H1 (cell line): Measurements from ENCODE around the gene DOHH. TPM values are rescaled to one million over a fixed set of nuclear protein-coding genes. Genes with fewer than 3 reads are reported as not detected.

ENCODE experiments used
- CTCF ChIA-PET: fragments of 300-600 bp; sonication (Branson Sonifier 250); formaldehyde crosslinking; loops from one replicate; lab custom pipeline; 2021; ENCODE audit not compliant: partially characterized antibody; lab: Charles Lee
- POLR2A ChIA-PET: fragments of 300-600 bp; sonication (Branson Sonifier 250); formaldehyde crosslinking; loops from one replicate; lab custom pipeline; 2021; ENCODE audit warnings: inconsistent platforms; ENCODE audit not compliant: partially characterized antibody; lab: Charles Lee
- DNase-seq, 2 experiments: peaks; one replicate each; pipeline versions ENCODE4 v3.0.0 to v3.0.0-alpha.2; 2010 to 2022; ENCODE audit warnings: low spot score in 2 of 2, low read depth in 1 of 2, mixed read lengths in 1 of 2
- FAIRE-seq: peaks from 2 replicates; lab custom pipeline; 2011; peaks lifted over from hg19 to GRCh38; lab: Jason Lieb, UNC
- H2AFZ ChIP-seq: 2 replicates; pipeline ENCODE4 v1.8.1; 2012; ENCODE audit warnings: low read length, inconsistent platforms
- H2AK5ac ChIP-seq: 2 replicates; pipeline ENCODE4 v1.6.1; 2013; ENCODE audit warnings: low read depth, low read length
- H2BK120ac ChIP-seq: replicated peaks from 2 replicates; pipeline ENCODE3; 2013; ENCODE audit warnings: low read depth, low read length, inconsistent platforms
- H2BK12ac ChIP-seq: 2 replicates; pipeline ENCODE4 v1.6.1; 2013; ENCODE audit warnings: low read depth, low read length
- H2BK15ac ChIP-seq: 2 replicates; pipeline ENCODE4 v1.6.1; 2013; ENCODE audit warnings: low read length
- H2BK20ac ChIP-seq: 2 replicates; pipeline ENCODE4 v1.6.1; 2013; ENCODE audit warnings: low read length
- H2BK5ac ChIP-seq: 2 replicates; pipeline ENCODE4 v1.6.1; 2013; ENCODE audit warnings: low read depth, low read length
- H3K14ac ChIP-seq: 2 replicates; pipeline ENCODE4 v1.6.1; 2013; ENCODE audit warnings: inconsistent platforms; ENCODE audit not compliant: insufficient read length
- H3K18ac ChIP-seq: 2 replicates; pipeline ENCODE4 v1.6.1; 2013; ENCODE audit warnings: low read length; ENCODE audit errors: extremely low read depth
- H3K23ac ChIP-seq: 2 replicates; pipeline ENCODE4 v1.6.1; 2013; ENCODE audit warnings: inconsistent platforms; ENCODE audit not compliant: insufficient read length
- H3K23me2 ChIP-seq: 2 replicates; pipeline ENCODE4 v1.6.1; 2013; ENCODE audit warnings: low read depth, low read length
- H3K27ac ChIP-seq: 2 replicates; pipeline ENCODE4 v1.6.1; 2011; ENCODE audit warnings: low read depth, low read length, inconsistent platforms
- H3K27me3 ChIP-seq, 4 experiments: replicated peaks in 1 of 4; 1 replicate in 1 of 4; 2 replicates in 3 of 4; pipeline versions ENCODE4 v1.6.1 to v1.8.1; 2011 to 2013; ENCODE audit warnings: low read length in 3 of 4, mild to moderate bottlenecking in 3 of 4, inconsistent platforms in 2 of 4, mixed read lengths in 2 of 4, moderate library complexity in 1 of 4; ENCODE audit not compliant: control insufficient read depth in 3 of 4, insufficient read depth in 3 of 4; ENCODE audit errors: extremely low read depth in 1 of 4
- H3K36me3 ChIP-seq, 4 experiments: 2 replicates each; pipeline versions ENCODE4 v1.6.1 to v1.8.1; 2011 to 2013; ENCODE audit warnings: mild to moderate bottlenecking in 4 of 4, low read length in 3 of 4, moderate library complexity in 2 of 4, control low read depth in 1 of 4, inconsistent platforms in 1 of 4; ENCODE audit not compliant: insufficient read depth in 4 of 4, control insufficient read depth in 2 of 4
- H3K4ac ChIP-seq: replicated peaks from 2 replicates; pipeline ENCODE3; 2013; ENCODE audit warnings: low read length, low read depth, mixed read lengths, inconsistent platforms; ENCODE audit not compliant: insufficient read length
- H3K4me1 ChIP-seq, 4 experiments: replicated peaks in 1 of 4; 1 replicate in 1 of 4; 2 replicates in 3 of 4; pipeline versions ENCODE4 v1.6.1 to v1.8.1; 2011 to 2013; ENCODE audit warnings: low read length in 3 of 4, inconsistent platforms in 2 of 4, mixed read lengths in 1 of 4; ENCODE audit not compliant: insufficient read depth in 4 of 4, control insufficient read depth in 3 of 4
- H3K4me2 ChIP-seq, 2 experiments: 2 replicates each; pipeline versions ENCODE4 v1.6.1 to v1.8.1; 2011 to 2013; ENCODE audit warnings: low read depth in 2 of 2, low read length in 2 of 2, control low read depth in 1 of 2, inconsistent platforms in 1 of 2, mild to moderate bottlenecking in 1 of 2; ENCODE audit not compliant: insufficient read depth in 1 of 2
- H3K4me3 ChIP-seq, 4 experiments: fragments of 200-600, 300-600 bp in 1 of 4; sonication (generic), shearing (Covaris generic), sonication (Bioruptor Twin) in 1 of 4; 2 replicates each; pipeline versions ENCODE4 v1.5.1 to v1.8.1; 2011 to 2016; ENCODE audit warnings: low read length in 4 of 4, low read depth in 3 of 4, control low read depth in 2 of 4, inconsistent platforms in 2 of 4, mild to moderate bottlenecking in 2 of 4, mixed read lengths in 1 of 4, moderate library complexity in 1 of 4; ENCODE audit not compliant: insufficient read depth in 2 of 4; ENCODE audit errors: extremely low read depth in 1 of 4
- H3K56ac ChIP-seq: replicated peaks from 2 replicates; pipeline ENCODE3; 2013; ENCODE audit warnings: low read depth, mild to moderate bottlenecking, mixed read lengths, low read length, inconsistent platforms; ENCODE audit not compliant: insufficient read length
- H3K79me1 ChIP-seq: 2 replicates; pipeline ENCODE4 v1.6.1; 2013; ENCODE audit warnings: low read depth, low read length, control low read depth
- H3K79me2 ChIP-seq, 2 experiments: 2 replicates each; pipeline versions ENCODE4 v1.6.1 to v1.8.1; 2012 to 2013; ENCODE audit warnings: low read length in 2 of 2, mild to moderate bottlenecking in 2 of 2, inconsistent platforms in 1 of 2; ENCODE audit not compliant: insufficient read depth in 2 of 2, control insufficient read depth in 1 of 2
- H3K9ac ChIP-seq, 4 experiments: replicated peaks in 1 of 4; 1 replicate in 1 of 4; 2 replicates in 3 of 4; pipeline versions ENCODE4 v1.6.1 to v1.8.1; 2011 to 2013; ENCODE audit warnings: low read depth in 3 of 4, low read length in 3 of 4, control low read depth in 2 of 4, mild to moderate bottlenecking in 2 of 4, moderate library complexity in 2 of 4, inconsistent platforms in 1 of 4; ENCODE audit errors: extremely low read depth in 1 of 4
- H3K9me3 ChIP-seq, 2 experiments: 2 replicates each; pipeline versions ENCODE4 v1.6.1 to v1.8.1; 2012 to 2013; ENCODE audit warnings: mild to moderate bottlenecking in 2 of 2, moderate library complexity in 2 of 2, control low read depth in 1 of 2, inconsistent platforms in 1 of 2, low read depth in 1 of 2, low read length in 1 of 2, mixed read lengths in 1 of 2; ENCODE audit not compliant: insufficient read depth in 2 of 2
- H4K20me1 ChIP-seq, 2 experiments: replicated peaks in 1 of 2; 2 replicates each; pipeline versions ENCODE3 to v1.8.1; 2011 to 2013; ENCODE audit warnings: inconsistent platforms in 2 of 2, low read length in 2 of 2, mild to moderate bottlenecking in 1 of 2; ENCODE audit not compliant: insufficient read depth in 2 of 2, control insufficient read depth in 1 of 2
- H4K5ac ChIP-seq: 2 replicates; pipeline ENCODE4 v1.6.1; 2013; ENCODE audit warnings: low read length, low read depth, mixed read lengths, inconsistent platforms; ENCODE audit not compliant: insufficient read length
- H4K8ac ChIP-seq: 2 replicates; pipeline ENCODE4 v1.8.0; 2013; ENCODE audit warnings: mild to moderate bottlenecking, moderate library complexity, low read length, inconsistent platforms; ENCODE audit not compliant: insufficient read depth; ENCODE audit errors: extremely low read depth
- H4K91ac ChIP-seq: replicated peaks from 2 replicates; pipeline ENCODE3; 2013; ENCODE audit warnings: low read length, mixed read lengths, inconsistent platforms; ENCODE audit not compliant: insufficient read length
- ASH2L ChIP-seq: fragments of 200-600, 300-600 bp; sonication (generic); IDR thresholded peaks from one replicate; pipeline ENCODE4 v1.7.1; 2017; ENCODE audit warnings: low read length
- BACH1 ChIP-seq: IDR thresholded peaks from 2 replicates; pipeline ENCODE4 v1.6.1; 2012; ENCODE audit warnings: low read length, improper control_type of control experiment
- GABPA ChIP-seq: IDR thresholded peaks from 2 replicates; pipeline ENCODE4 v1.6.1; 2011; ENCODE audit warnings: mild to moderate bottlenecking, low read length, moderate library complexity, borderline replicate concordance; ENCODE audit not compliant: insufficient read depth
- HDAC2 ChIP-seq, 2 experiments: fragments of 300-600 bp in 1 of 2; sonication (generic) in 1 of 2; IDR thresholded peaks; 2 replicates each; pipeline ENCODE4 v1.6.1; 2011 to 2012; ENCODE audit warnings: low read depth in 2 of 2, low read length in 2 of 2, mild to moderate bottlenecking in 2 of 2, moderate library complexity in 2 of 2, borderline replicate concordance in 1 of 2, inconsistent platforms in 1 of 2
- MAFK ChIP-seq: IDR thresholded peaks from 2 replicates; pipeline ENCODE4 v1.6.1; 2012; ENCODE audit warnings: low read depth, mild to moderate bottlenecking, improper control_type of control experiment, low read length
- RXRA ChIP-seq: IDR thresholded peaks from 2 replicates; pipeline ENCODE4 v1.6.1; 2011; ENCODE audit warnings: low read depth, mild to moderate bottlenecking, low read length, moderate library complexity; ENCODE audit not compliant: insufficient read depth
- SP2 ChIP-seq: IDR thresholded peaks from 2 replicates; pipeline ENCODE4 v1.6.1; 2012; ENCODE audit warnings: mild to moderate bottlenecking, low read length, inconsistent platforms
- TAF7 ChIP-seq: optimal IDR thresholded peaks from 2 replicates; pipeline ENCODE3; 2011; ENCODE audit warnings: low read depth, mild to moderate bottlenecking, inconsistent platforms, low read length, moderate library complexity, borderline replicate concordance
- TBP ChIP-seq: IDR thresholded peaks from 2 replicates; pipeline ENCODE4 v1.6.1; 2011; ENCODE audit warnings: low read depth, low read length, improper control_type of control experiment
- YY1 ChIP-seq: IDR thresholded peaks from 2 replicates; pipeline ENCODE4 v1.6.1; 2011; ENCODE audit warnings: low read depth, mild to moderate bottlenecking, low read length
- WGBS, 2 experiments: shearing (Covaris generic) in 1 of 2; methylation state at CpG; one replicate each; pipeline versions ENCODE4 v1.1.6 to v1.1.7; 2013 to 2015; ENCODE audit warnings: low lambda C conversion rate in 2 of 2, mixed read lengths in 2 of 2, inconsistent platforms in 1 of 2, low coverage in 1 of 2, missing lambda C conversion rate in 1 of 2; ENCODE audit not compliant: insufficient replicate concordance in 2 of 2, insufficient coverage in 1 of 2, insufficient read length in 1 of 2; ENCODE audit errors: extremely low coverage in 1 of 2, missing lambda C conversion rate in 1 of 2; 5-methylcytosine and 5-hydroxymethylcytosine counted together
- polyA plus RNA-seq, 7 experiments: library from polyadenylated mRNA; depleted of rRNA in 3 of 7; stranded (reverse) in 5 of 7; unstranded in 2 of 7; fragments of >200 nt in 5 of 7; fragments of 200-250 nt in 2 of 7; gene quantifications; 1 replicate in 5 of 7; 2 replicates in 1 of 7; 4 replicates in 1 of 7; pipeline versions ENCODE4 v1.2.1 to v1.2.3, GENCODE V29; 2011 to 2013; ENCODE audit warnings: missing spikeins in 2 of 7, mixed read lengths in 2 of 7
- total RNA-seq: library from RNA; stranded (reverse); fragmentation: NEBNext Ultra II Directional; extraction: Animal tissue kit (Norgen Biotek cat#: 25700); gene quantifications from 2 replicates; pipeline ENCODE4 v1.2.1, GENCODE V29; 2021
- TF ChIP-seq, protein P1 (sequence below), 3 experiments: IDR thresholded peaks; 1 replicate in 2 of 3; 2 replicates in 1 of 3; pipeline versions ENCODE4 v1.5.1 to v1.6.1; 2011; ENCODE audit warnings: low read length in 3 of 3, mild to moderate bottlenecking in 3 of 3, inconsistent platforms in 2 of 3, low read depth in 1 of 3, moderate library complexity in 1 of 3; ENCODE audit not compliant: insufficient read depth in 1 of 3; ENCODE audit errors: control extremely low read depth in 1 of 3

The DOHH gene
- total and polyA plus RNA-seq, 2 of the 8 experiments (the other 6 are each of a cell fraction or from before 2014, with no cell fraction given): 7.3 to 17.7 TPM

GRCh38 chr19:3528080-3528479 lies 27.6 kb upstream of the DOHH start:
- WGBS, 2 experiments: 87% methylated on average over 14 of the region's 14 CpGs; no CpG with 5 or more reads in 1 of the 2 experiments
- H3K4me1 ChIP-seq: no peaks in the 10 kb centered on the region; a peak in 1 of 7 replicates
- no peaks in the 10 kb centered on the region for H3K27me3 ChIP-seq
- no peak overlapping the region for H3K4me3 ChIP-seq
- no peak overlapping the region for H2AFZ ChIP-seq
- H2BK20ac ChIP-seq: no peak overlapping the region
- H3K18ac ChIP-seq: no peak overlapping the region
- H3K9me3 ChIP-seq: no peaks in the 10 kb centered on the region
- no peak for DNase-seq
- no peak overlapping the region for H2BK120ac ChIP-seq
- H2AK5ac ChIP-seq: no peak overlapping the region
- FAIRE-seq: no peak
- peaks cover 9% of the 10 kb centered on the region; the same call in 1 of the 2 replicates for H3K23me2 ChIP-seq
- H3K56ac ChIP-seq: no peak overlapping the region
- ChIA-PET CTCF (interaction anchor here (0.6 to 2.2 kb wide), 5 partner anchors 9 to 131 kb away, joined by 3 to 16 read pairs (median 3); no protein-coding TSS in a partner anchor), POLR2A (interaction anchor here (1.0 to 4.3 kb wide), 4 partner anchors 9 to 15 kb away, joined by 4 to 30 read pairs (median 5); partner anchors contain the start of gene TEKTIP1)
- no peak overlapping the region for H2BK5ac ChIP-seq
- no peak overlapping the region for H3K4me2 ChIP-seq
- no peak overlapping the region for H4K91ac ChIP-seq
- no peak overlapping the region for H3K14ac ChIP-seq
- no peak overlapping the region for H3K27ac ChIP-seq
- no peak overlapping the region for H2BK12ac ChIP-seq
- H3K79me1 ChIP-seq: no peaks in the 10 kb centered on the region
- H3K23ac ChIP-seq: no peak overlapping the region
- H3K4ac ChIP-seq: no peak overlapping the region
- H4K5ac ChIP-seq: no peak overlapping the region
- H3K79me2 ChIP-seq: no peaks in the 10 kb centered on the region
- H2BK15ac ChIP-seq: no peak overlapping the region
- peaks cover 7 to 28% (median 16%) of the 10 kb centered on the region in 4 experiments; a peak in 7 of 8 replicates for H3K36me3 ChIP-seq
- peaks cover 0 to 6% of the 10 kb centered on the region in 2 experiments for H4K20me1 ChIP-seq
- no peak overlapping the region for H3K9ac ChIP-seq
- no peak overlapping the region for H4K8ac ChIP-seq
- TF ChIP-seq SP2: no peak
- no peak for TF ChIP-seq BACH1
- TF ChIP-seq, protein P1, sequence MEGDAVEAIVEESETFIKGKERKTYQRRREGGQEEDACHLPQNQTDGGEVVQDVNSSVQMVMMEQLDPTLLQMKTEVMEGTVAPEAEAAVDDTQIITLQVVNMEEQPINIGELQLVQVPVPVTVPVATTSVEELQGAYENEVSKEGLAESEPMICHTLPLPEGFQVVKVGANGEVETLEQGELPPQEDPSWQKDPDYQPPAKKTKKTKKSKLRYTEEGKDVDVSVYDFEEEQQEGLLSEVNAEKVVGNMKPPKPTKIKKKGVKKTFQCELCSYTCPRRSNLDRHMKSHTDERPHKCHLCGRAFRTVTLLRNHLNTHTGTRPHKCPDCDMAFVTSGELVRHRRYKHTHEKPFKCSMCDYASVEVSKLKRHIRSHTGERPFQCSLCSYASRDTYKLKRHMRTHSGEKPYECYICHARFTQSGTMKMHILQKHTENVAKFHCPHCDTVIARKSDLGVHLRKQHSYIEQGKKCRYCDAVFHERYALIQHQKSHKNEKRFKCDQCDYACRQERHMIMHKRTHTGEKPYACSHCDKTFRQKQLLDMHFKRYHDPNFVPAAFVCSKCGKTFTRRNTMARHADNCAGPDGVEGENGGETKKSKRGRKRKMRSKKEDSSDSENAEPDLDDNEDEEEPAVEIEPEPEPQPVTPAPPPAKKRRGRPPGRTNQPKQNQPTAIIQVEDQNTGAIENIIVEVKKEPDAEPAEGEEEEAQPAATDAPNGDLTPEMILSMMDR (IDR thresholded peaks at IDR 0.05; ENCODE audit: control extremely low read depth in 1 of 3, insufficient read depth in 1 of 3, low read depth in 1 of 3, low read length in 3 of 3): no peak
- TF ChIP-seq GABPA: no peak
- TF ChIP-seq ASH2L: no peak
- no peak for TF ChIP-seq HDAC2 (IDR thresholded peaks at IDR 0.05; ENCODE audit: borderline replicate concordance in 1 of 2, low read depth in 2 of 2, low read length in 2 of 2)
- no peak for TF ChIP-seq MAFK
- TF ChIP-seq YY1: no peak
- TF ChIP-seq RXRA: no peak
- TF ChIP-seq TAF7: no peak
- TF ChIP-seq TBP: no peak
